ENCODE measurements around the gene CDK18. TPM values are rescaled to one million over a fixed set of nuclear protein-coding genes. Genes with fewer than 3 reads are reported as not detected.

CDK18 gene
- total RNA-seq, 1 donor from 2014 or later: 0.73 TPM

GRCh38 chr1:205521686-205522085 lies 17.2 kb downstream of the CDK18 start:
- intact Hi-C loops (cut with micrococcal nuclease): no loop called here

- intact Hi-C loops (cut with micrococcal nuclease): no loop called here
Observed at GRCh38 chr1:205522692-205523091, 18.2 kb downstream of the CDK18 start.

GRCh38 chr1:205523261-205523890 lies 18.9 kb downstream of the CDK18 start:
- intact Hi-C loops (cut with micrococcal nuclease): no loop called here

- intact Hi-C loops (cut with micrococcal nuclease): loop anchor here (1.0 kb wide), 3 partner anchors 36 to 189 kb away; no protein-coding TSS in a partner anchor
Observed at GRCh38 chr1:205523891-205524793, 19.7 kb downstream of the CDK18 start.

GRCh38 chr1:205524794-205525101 lies 20.3 kb downstream of the CDK18 start:
- intact Hi-C loops (cut with micrococcal nuclease): loop anchor here (1.0 kb wide), 3 partner anchors 36 to 189 kb away; no protein-coding TSS in a partner anchor

GRCh38 chr1:205525495-205526285 lies 21.2 kb downstream of the CDK18 start:
- intact Hi-C loops (cut with micrococcal nuclease): no loop called here

- intact Hi-C loops (cut with micrococcal nuclease): no loop called here
Observed at GRCh38 chr1:205526431-205526830, 22.0 kb downstream of the CDK18 start.

- intact Hi-C loops (cut with micrococcal nuclease): loop anchor here (2.0 kb wide), 2 partner anchors 65 to 183 kb away; no protein-coding TSS in a partner anchor
Observed at GRCh38 chr1:205527931-205528330, 23.5 kb downstream of the CDK18 start.

GRCh38 chr1:205528446-205528886 lies 24.0 kb downstream of the CDK18 start:
- intact Hi-C loops (cut with micrococcal nuclease): loop anchor here (2.0 kb wide), 2 partner anchors 64 to 182 kb away; no protein-coding TSS in a partner anchor

GRCh38 chr1:205528887-205529825 lies 24.7 kb downstream of the CDK18 start:
- intact Hi-C loops (cut with micrococcal nuclease): loop anchor here (1.0 to 2.0 kb wide), 4 partner anchors 64 to 182 kb away; partner anchors contain the start of gene ELK4

- intact Hi-C loops (cut with micrococcal nuclease): no loop called here
Observed at GRCh38 chr1:205530116-205530515, 25.6 kb downstream of the CDK18 start.

- intact Hi-C loops (cut with micrococcal nuclease): no loop called here
Observed at GRCh38 chr1:205531191-205532025, 26.9 kb downstream of the CDK18 start.

GRCh38 chr1:205532026-205532898 lies 27.8 kb downstream of the CDK18 start:
- intact Hi-C loops (cut with micrococcal nuclease): no loop called here

GRCh38 chr1:205532996-205533735 lies 28.7 kb downstream of the CDK18 start:
- intact Hi-C loops (cut with micrococcal nuclease): no loop called here

GRCh38 chr1:205533748-205534443 lies 29.4 kb downstream of the CDK18 start:
- intact Hi-C loops (cut with micrococcal nuclease): no loop called here

GRCh38 chr1:205534444-205534985 lies 30.0 kb downstream of the CDK18 start:
- intact Hi-C loops (cut with micrococcal nuclease): no loop called here

GRCh38 chr1:205535096-205535495 lies 30.6 kb downstream of the CDK18 start:
- intact Hi-C loops (cut with micrococcal nuclease): no loop called here
